Endometrial microvascular endothelial cells (primary cell): ENCODE measurements around the gene ZCCHC24. TPM values are rescaled to one million over a fixed set of nuclear protein-coding genes. Genes with fewer than 3 reads are reported as not detected.

Experiments
- in situ Hi-C: cut with HindIII; loops from 2 replicates; pipeline ENCODE4 v1.10.0; 2017; ENCODE audit warnings: low sequenced_read_pairs, low pct_unique_long_range_greater_than_20kb; ENCODE audit errors: inconsistent ontology term
- total RNA-seq: library from RNA; depleted of rRNA; stranded (reverse); fragments of >200 nt; gene quantifications from one replicate; pipeline ENCODE4 v1.2.3, GENCODE V29; 2015; ENCODE audit errors: inconsistent ontology term

Gene ZCCHC24
- total RNA-seq, 1 donor from 2014 or later = 5.6 TPM

GRCh38 chr10:79405995-79406515 is 39.4 kb downstream of the ZCCHC24 start:
- in situ Hi-C loops = no loop called here

GRCh38 chr10:79405221-79405994 is 40.0 kb downstream of the ZCCHC24 start:
- in situ Hi-C loops = no loop called here

- in situ Hi-C loops = no loop called here
Observed at GRCh38 chr10:79404690-79405131, 40.7 kb downstream of the ZCCHC24 start.

- in situ Hi-C loops = no loop called here
Observed at GRCh38 chr10:79404231-79404609, 41.2 kb downstream of the ZCCHC24 start.

GRCh38 chr10:79403441-79404230 is 41.8 kb downstream of the ZCCHC24 start:
- in situ Hi-C loops = no loop called here

- in situ Hi-C loops = no loop called here
Observed at GRCh38 chr10:79402951-79403350, 42.5 kb downstream of the ZCCHC24 start.

- in situ Hi-C loops = no loop called here
Observed at GRCh38 chr10:79402625-79402946, 42.8 kb downstream of the ZCCHC24 start.

GRCh38 chr10:79401015-79401921 is 44.2 kb downstream of the ZCCHC24 start:
- in situ Hi-C loops = no loop called here

- in situ Hi-C loops = no loop called here
Observed at GRCh38 chr10:79400146-79401004, 45.0 kb downstream of the ZCCHC24 start.

- in situ Hi-C loops = no loop called here
Observed at GRCh38 chr10:79399223-79399831, 46.1 kb downstream of the ZCCHC24 start.

- in situ Hi-C loops = no loop called here
Observed at GRCh38 chr10:79398642-79399041, 46.8 kb downstream of the ZCCHC24 start.

GRCh38 chr10:79397575-79398303 is 47.7 kb downstream of the ZCCHC24 start:
- in situ Hi-C loops = no loop called here

- in situ Hi-C loops = no loop called here
Observed at GRCh38 chr10:79397051-79397450, 48.4 kb downstream of the ZCCHC24 start.

GRCh38 chr10:79396520-79396919 is 48.9 kb downstream of the ZCCHC24 start:
- in situ Hi-C loops = no loop called here

- in situ Hi-C loops = no loop called here
Observed at GRCh38 chr10:79394664-79395063, 50.8 kb downstream of the ZCCHC24 start.

GRCh38 chr10:79393924-79394610 is 51.4 kb downstream of the ZCCHC24 start:
- in situ Hi-C loops = no loop called here
